B cell (primary cell): ENCODE measurements around the gene KRT84. TPM values are rescaled to one million over a fixed set of nuclear protein-coding genes. Genes with fewer than 3 reads are reported as not detected.

Experiments
- ATAC-seq: fragments of 200-7000 bp; cut with Tn5 transposase; one replicate; pipeline ENCODE4 v1.10.0; 2021; ENCODE audit warnings: low read depth, mild to moderate bottlenecking, moderate number of reproducible peaks, moderate library complexity
- CTCF ChIA-PET: fragments of 350-600 bp; sonication (Branson Sonifier 250); formaldehyde crosslinking; loops from one replicate; lab custom pipeline; 2021; ENCODE audit warnings: antibody characterized with exemption, inconsistent platforms; lab: Charles Lee
- POLR2A ChIA-PET: fragments of 350-600 bp; sonication (Branson Sonifier 250); formaldehyde crosslinking; loops from one replicate; lab custom pipeline; 2021; ENCODE audit warnings: antibody characterized with exemption; lab: Charles Lee
- DNase-seq: peaks from one replicate; pipeline ENCODE4 v3.0.0; 2013
- H2AFZ ChIP-seq: 2 replicates; pipeline ENCODE4 v1.6.1; 2012; ENCODE audit warnings: mild to moderate bottlenecking, low read depth, low read length; ENCODE audit not compliant: insufficient read depth, poor library complexity, severe bottlenecking
- H3K27ac ChIP-seq, 2 donors: 1 replicate in 1 of 2; 2 replicates in 1 of 2; pipeline ENCODE4 v1.5.1; 2012 to 2013; ENCODE audit warnings: low read length in 2 of 2, mild to moderate bottlenecking in 2 of 2, moderate library complexity in 1 of 2
- H3K27me3 ChIP-seq, 4 experiments: fragments of 200-600 bp in 1 of 4; sonication (generic) in 1 of 4; replicated peaks in 1 of 4; 1 replicate in 2 of 4; 2 replicates in 2 of 4; pipeline versions ENCODE4 v1.6.1 to v1.7.0; 2013 to 2016; ENCODE audit warnings: low read length in 3 of 4, mild to moderate bottlenecking in 2 of 4, mixed read lengths in 1 of 4, moderate library complexity in 1 of 4; ENCODE audit not compliant: insufficient read depth in 4 of 4, control insufficient read depth in 3 of 4; ENCODE audit errors: control extremely low read depth in 1 of 4
- H3K36me3 ChIP-seq, 2 experiments: replicated peaks in 1 of 2; 1 replicate in 1 of 2; 2 replicates in 1 of 2; pipeline versions ENCODE4 v1.6.1 to v1.7.1; 2013; ENCODE audit warnings: low read length in 1 of 2; ENCODE audit not compliant: insufficient read depth in 2 of 2, control insufficient read depth in 1 of 2; ENCODE audit errors: control extremely low read depth in 1 of 2, extremely low read depth in 1 of 2
- H3K4me1 ChIP-seq, 2 donors: fragments of 200-600 bp in 1 of 2; sonication (generic) in 1 of 2; 1 replicate in 1 of 2; 2 replicates in 1 of 2; pipeline versions ENCODE4 v1.5.1 to v1.6.1; 2013 to 2017; ENCODE audit warnings: low read length in 2 of 2; ENCODE audit not compliant: control insufficient read depth in 2 of 2, insufficient read depth in 2 of 2
- H3K4me2 ChIP-seq: replicated peaks from 2 replicates; pipeline ENCODE3; 2012; ENCODE audit warnings: mild to moderate bottlenecking, low read depth, low read length; ENCODE audit not compliant: poor library complexity, severe bottlenecking
- H3K4me3 ChIP-seq, 5 experiments: fragments of 200-600 bp in 1 of 5; sonication (generic) in 1 of 5; 1 replicate in 3 of 5; 2 replicates in 2 of 5; pipeline versions ENCODE4 v1.5.1 to v1.7.0; 2011 to 2016; ENCODE audit warnings: low read length in 4 of 5, mild to moderate bottlenecking in 4 of 5, low read depth in 2 of 5, control low read depth in 1 of 5, moderate library complexity in 1 of 5; ENCODE audit not compliant: insufficient read depth in 1 of 5; ENCODE audit errors: control extremely low read depth in 1 of 5, extremely low read depth in 1 of 5
- H3K79me2 ChIP-seq: fragments of 200-600 bp; sonication (generic); one replicate; pipeline ENCODE4 v1.6.0; 2016; ENCODE audit warnings: low read length; ENCODE audit not compliant: control insufficient read depth, insufficient read depth
- H3K9ac ChIP-seq: fragments of 200-600 bp; sonication (generic); 2 replicates; pipeline ENCODE4 v1.6.1; 2017; ENCODE audit warnings: mild to moderate bottlenecking, low read length, moderate library complexity
- H3K9me3 ChIP-seq, 3 donors: one replicate each; pipeline versions ENCODE4 v1.6.1 to v1.7.1; 2013; ENCODE audit warnings: low read length in 2 of 3; ENCODE audit not compliant: control insufficient read depth in 2 of 3, insufficient read depth in 1 of 3; ENCODE audit errors: control extremely low read depth in 1 of 3
- H4K20me1 ChIP-seq: 2 replicates; pipeline ENCODE4 v1.6.0; 2012; ENCODE audit warnings: mild to moderate bottlenecking, low read length; ENCODE audit not compliant: insufficient read depth, control insufficient read depth, poor library complexity, severe bottlenecking
- H3K27ac Mint-ChIP-seq: one replicate; pipeline ENCODE4 v1.8.0; 2021; ENCODE audit warnings: mixed read lengths
- H3K27me3 Mint-ChIP-seq: one replicate; pipeline ENCODE4 v1.8.0; 2021; ENCODE audit warnings: mixed read lengths
- H3K4me1 Mint-ChIP-seq: one replicate; pipeline ENCODE4 v1.8.0; 2021; ENCODE audit warnings: mixed read lengths
- H3K4me3 Mint-ChIP-seq: one replicate; pipeline ENCODE4 v1.8.0; 2021; ENCODE audit warnings: mixed read lengths
- H3K9me3 Mint-ChIP-seq: one replicate; pipeline ENCODE4 v1.8.0; 2022; ENCODE audit warnings: mixed read lengths; ENCODE audit not compliant: insufficient read depth
- CTCF ChIP-seq: fragments of 200-600 bp; IDR thresholded peaks from one replicate; pipeline ENCODE4 v1.8.0; 2022; ENCODE audit warnings: antibody characterized with exemption, mild to moderate bottlenecking
- EZH2 ChIP-seq: IDR thresholded peaks from 2 replicates; pipeline ENCODE4 v1.6.1; 2012; ENCODE audit warnings: borderline replicate concordance, low read depth, mild to moderate bottlenecking, moderate library complexity, low read length; ENCODE audit not compliant: insufficient read depth, poor library complexity, severe bottlenecking
- WGBS: methylation state at CpG from one replicate; pipeline ENCODE4 v1.1.5; 2013; ENCODE audit warnings: missing lambda C conversion rate; ENCODE audit not compliant: insufficient coverage; 5-methylcytosine and 5-hydroxymethylcytosine counted together
- intact Hi-C: fragments of 100-400 bp; cut with micrococcal nuclease; formaldehyde crosslinking; loops from one replicate; pipeline ENCODE4 v1.10.0; 2022
- polyA plus RNA-seq: library from polyadenylated mRNA; depleted of rRNA; stranded (reverse); fragments of >200 nt; gene quantifications from 2 replicates; pipeline ENCODE4 v1.2.3, GENCODE V29; 2012
- total RNA-seq, 2 donors: library from RNA; stranded (reverse); fragments of 120-200 nt in 1 of 2; gene quantifications; 1 replicate in 1 of 2; 2 replicates in 1 of 2; pipeline versions ENCODE4 v1.2.3 to v1.2.4, GENCODE V29; 2013 to 2022

The KRT84 gene
- total and polyA plus RNA-seq, 2 donors (not counting 1 experiment from before 2014, with no cell fraction given), result not detected

GRCh38 chr12:52334185-52334584, 51.3 kb downstream of the KRT84 start:
- H3K4me1 Mint-ChIP-seq, result no peaks in the 10 kb centered on the region
- Histone ChIP-seq H3K4me1 (no peaks in the 10 kb centered on the region), H3K4me2 (no peak overlapping the region), H3K27me3 (peaks cover 0 to 6% (median 1%) of the 10 kb centered on the region in 4 experiments), H3K9me3 (peaks cover 0 to 8% (median 0%) of the 10 kb centered on the region in 3 donors), H3K27ac (no peak overlapping the region), H3K9ac (no peak overlapping the region), H3K79me2 (no peaks in the 10 kb centered on the region), H4K20me1 (no peaks in the 10 kb centered on the region), H3K4me3 (no peak overlapping the region), H2AFZ (no peak overlapping the region), H3K36me3 (no peaks in the 10 kb centered on the region)
- H3K27ac Mint-ChIP-seq, result no peak overlapping the region
- DNase-seq (no peak), ATAC-seq (no peak)
- intact Hi-C loops, result no loop called here
- ChIA-PET CTCF (interaction anchor here (1.0 kb wide), 1 partner anchor 15 kb away, joined by 3 read pairs; no protein-coding TSS in a partner anchor), POLR2A (no interaction called here)
- WGBS, result no CpG with 5 or more reads among the region's 3 CpGs
- peaks cover 4% of the 10 kb centered on the region for H3K9me3 Mint-ChIP-seq
- TF ChIP-seq EZH2 (no peak), CTCF (no peak)
- no peak overlapping the region for H3K4me3 Mint-ChIP-seq
- H3K27me3 Mint-ChIP-seq, result peaks cover 15% of the 10 kb centered on the region

- Histone ChIP-seq H3K36me3 (no peaks in the 10 kb centered on the region), H3K27me3 (peaks cover 0 to 6% (median 1%) of the 10 kb centered on the region in 4 experiments), H3K9ac (no peak overlapping the region), H3K27ac (no peak overlapping the region), H3K4me1 (no peaks in the 10 kb centered on the region), H3K9me3 (peaks cover 0 to 8% (median 0%) of the 10 kb centered on the region in 3 donors), H2AFZ (no peak overlapping the region), H3K79me2 (no peaks in the 10 kb centered on the region), H3K4me3 (no peak overlapping the region), H4K20me1 (no peaks in the 10 kb centered on the region), H3K4me2 (no peak overlapping the region)
- ATAC-seq (no peak), DNase-seq (no peak)
- POLR2A ChIA-PET, result no interaction called here
- Mint-ChIP-seq H3K4me1 (no peaks in the 10 kb centered on the region), H3K27ac (no peak overlapping the region), H3K9me3 (peaks cover 4% of the 10 kb centered on the region), H3K4me3 (no peak overlapping the region), H3K27me3 (peaks cover 10% of the 10 kb centered on the region)
- intact Hi-C loops, result no loop called here
- WGBS, result 63% methylated on average over 3 of the region's 3 CpGs
- CTCF ChIA-PET, result no interaction called here
- TF ChIP-seq CTCF (no peak), EZH2 (no peak)
Measured at GRCh38 chr12:52333321-52333720, 52.1 kb downstream of the KRT84 start.
